ENCODE data around the gene NF1.
"Not testable (repeated sequence)": the region's sequence is repeated elsewhere in the genome, so short reads cannot be mapped to it uniquely, and the experiment has no call there.

NF1 gene

GRCh38 chr17:31158746-31159377 lies 64.1 kb downstream of the NF1 start:
- no peak for DNase-seq (ENCODE audit: low read depth)
- TF ChIP-seq CTCF (IDR thresholded peaks at IDR 0.05; ENCODE audit: insufficient read depth, low read depth, low read length, missing control alignments), result no peak
- H3K4me3 ChIP-seq (ENCODE audit: low read length), result no peak overlapping the region

GRCh38 chr17:31163091-31163781 lies 68.5 kb downstream of the NF1 start:
- H3K4me3 ChIP-seq (ENCODE audit: low read length), result no peak overlapping the region
- DNase-seq (ENCODE audit: low read depth), result no peak

GRCh38 chr17:31167111-31167510 lies 72.3 kb downstream of the NF1 start:
- no peak for DNase-seq (ENCODE audit: low read depth)
- H3K4me3 ChIP-seq (ENCODE audit: low read length), result no peak overlapping the region
- TF ChIP-seq CTCF (IDR thresholded peaks at IDR 0.05; ENCODE audit: insufficient read depth, low read depth, low read length, missing control alignments), result no peak

More at GRCh38 chr17:31163091-31163781, 68.5 kb downstream of the NF1 start:
- no peak for TF ChIP-seq CTCF (IDR thresholded peaks at IDR 0.05; ENCODE audit: insufficient read depth, low read depth, low read length, missing control alignments)

- TF ChIP-seq CTCF (IDR thresholded peaks at IDR 0.05; ENCODE audit: insufficient read depth, low read depth, low read length, missing control alignments), result no peak
- DNase-seq (ENCODE audit: low read depth), result no peak
- H3K4me3 ChIP-seq (ENCODE audit: low read length), result no peak overlapping the region
Measured at GRCh38 chr17:31171701-31172100, 76.9 kb downstream of the NF1 start.

- no peak for DNase-seq (ENCODE audit: low read depth)
- no peak for TF ChIP-seq CTCF (IDR thresholded peaks at IDR 0.05; ENCODE audit: insufficient read depth, low read depth, low read length, missing control alignments)
- no peak overlapping the region for H3K4me3 ChIP-seq (ENCODE audit: low read length)
Measured at GRCh38 chr17:31172388-31172787, 77.6 kb downstream of the NF1 start.

GRCh38 chr17:31174215-31174614 lies 79.4 kb downstream of the NF1 start:
- no peak for DNase-seq (ENCODE audit: low read depth)
- no peak overlapping the region for H3K4me3 ChIP-seq (ENCODE audit: low read length)
- TF ChIP-seq CTCF (IDR thresholded peaks at IDR 0.05; ENCODE audit: insufficient read depth, low read depth, low read length, missing control alignments), result no peak

GRCh38 chr17:31175237-31175636 lies 80.5 kb downstream of the NF1 start:
- H3K4me3 ChIP-seq (ENCODE audit: low read length), result no peak overlapping the region
- peak; percentile 4 for DNase-seq (ENCODE audit: low read depth)
- no peak for TF ChIP-seq CTCF (IDR thresholded peaks at IDR 0.05; ENCODE audit: insufficient read depth, low read depth, low read length, missing control alignments)

- DNase-seq (ENCODE audit: low read depth); H3K4me3 ChIP-seq (ENCODE audit: low read length): not testable (repeated sequence)
Measured at GRCh38 chr17:31176143-31176542, 81.4 kb downstream of the NF1 start.

GRCh38 chr17:31178951-31179350 lies 84.2 kb downstream of the NF1 start:
- H3K4me3 ChIP-seq (ENCODE audit: low read length); DNase-seq (ENCODE audit: low read depth): not testable (repeated sequence)

Measured in epithelial cell of esophagus (primary cell).